ENCODE data around the gene ADAMTS12. TPM values are rescaled to one million over a fixed set of nuclear protein-coding genes. Genes with fewer than 3 reads are reported as not detected.
"Not testable (repeated sequence)": the region's sequence is repeated elsewhere in the genome, so short reads cannot be mapped to it uniquely, and the experiment has no call there.

The ADAMTS12 gene, protein sequence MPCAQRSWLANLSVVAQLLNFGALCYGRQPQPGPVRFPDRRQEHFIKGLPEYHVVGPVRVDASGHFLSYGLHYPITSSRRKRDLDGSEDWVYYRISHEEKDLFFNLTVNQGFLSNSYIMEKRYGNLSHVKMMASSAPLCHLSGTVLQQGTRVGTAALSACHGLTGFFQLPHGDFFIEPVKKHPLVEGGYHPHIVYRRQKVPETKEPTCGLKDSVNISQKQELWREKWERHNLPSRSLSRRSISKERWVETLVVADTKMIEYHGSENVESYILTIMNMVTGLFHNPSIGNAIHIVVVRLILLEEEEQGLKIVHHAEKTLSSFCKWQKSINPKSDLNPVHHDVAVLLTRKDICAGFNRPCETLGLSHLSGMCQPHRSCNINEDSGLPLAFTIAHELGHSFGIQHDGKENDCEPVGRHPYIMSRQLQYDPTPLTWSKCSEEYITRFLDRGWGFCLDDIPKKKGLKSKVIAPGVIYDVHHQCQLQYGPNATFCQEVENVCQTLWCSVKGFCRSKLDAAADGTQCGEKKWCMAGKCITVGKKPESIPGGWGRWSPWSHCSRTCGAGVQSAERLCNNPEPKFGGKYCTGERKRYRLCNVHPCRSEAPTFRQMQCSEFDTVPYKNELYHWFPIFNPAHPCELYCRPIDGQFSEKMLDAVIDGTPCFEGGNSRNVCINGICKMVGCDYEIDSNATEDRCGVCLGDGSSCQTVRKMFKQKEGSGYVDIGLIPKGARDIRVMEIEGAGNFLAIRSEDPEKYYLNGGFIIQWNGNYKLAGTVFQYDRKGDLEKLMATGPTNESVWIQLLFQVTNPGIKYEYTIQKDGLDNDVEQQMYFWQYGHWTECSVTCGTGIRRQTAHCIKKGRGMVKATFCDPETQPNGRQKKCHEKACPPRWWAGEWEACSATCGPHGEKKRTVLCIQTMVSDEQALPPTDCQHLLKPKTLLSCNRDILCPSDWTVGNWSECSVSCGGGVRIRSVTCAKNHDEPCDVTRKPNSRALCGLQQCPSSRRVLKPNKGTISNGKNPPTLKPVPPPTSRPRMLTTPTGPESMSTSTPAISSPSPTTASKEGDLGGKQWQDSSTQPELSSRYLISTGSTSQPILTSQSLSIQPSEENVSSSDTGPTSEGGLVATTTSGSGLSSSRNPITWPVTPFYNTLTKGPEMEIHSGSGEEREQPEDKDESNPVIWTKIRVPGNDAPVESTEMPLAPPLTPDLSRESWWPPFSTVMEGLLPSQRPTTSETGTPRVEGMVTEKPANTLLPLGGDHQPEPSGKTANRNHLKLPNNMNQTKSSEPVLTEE (N-terminal part only)
- total RNA-seq (ENCODE audit: insufficient read depth, low replicate concordance), result 49.4 TPM

DNA sequence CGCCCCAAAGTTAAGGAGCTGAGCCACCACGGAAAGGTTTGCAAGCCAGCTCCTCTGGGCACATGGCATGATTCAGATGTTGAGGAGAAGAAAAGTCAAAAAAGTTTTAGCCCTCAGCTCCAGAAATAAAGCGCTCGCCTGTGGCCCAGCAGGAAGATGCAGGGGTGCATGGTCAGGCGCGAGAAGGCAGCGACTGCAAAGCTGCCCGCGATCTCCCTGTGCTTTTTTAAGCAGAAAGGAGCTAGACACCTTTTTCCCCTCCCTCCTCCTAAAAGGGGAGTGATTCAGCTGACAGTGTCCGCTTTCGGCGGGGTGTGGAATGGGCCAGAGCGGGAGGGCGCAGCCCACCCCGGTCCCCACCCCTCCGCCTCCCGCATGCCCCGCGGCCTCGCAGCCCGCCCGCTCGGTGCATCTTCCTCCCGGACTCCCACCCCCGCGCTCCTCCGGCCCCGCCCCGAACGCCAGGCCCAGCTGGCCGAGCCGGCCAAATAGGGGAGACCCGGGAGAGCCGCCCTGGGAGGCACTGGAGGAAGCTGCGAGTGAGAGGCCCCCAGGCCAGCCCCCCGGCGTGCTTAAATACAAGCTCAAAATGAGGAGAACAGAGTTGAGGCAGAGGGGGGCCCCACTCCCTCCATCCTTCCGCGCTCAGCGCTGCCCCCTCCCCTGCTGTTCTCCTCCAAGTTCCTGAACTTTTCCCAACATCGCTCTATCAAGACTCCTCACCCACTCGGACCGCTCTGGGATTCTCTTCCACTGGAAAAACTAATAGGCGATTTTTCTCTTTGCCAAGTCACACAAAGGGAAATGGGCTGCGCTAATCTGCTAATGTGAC, at the start of gene ADAMTS12:
ADAMTS12 (minus strand) TSS at position 203 of the 832 bp plus-strand sequence; CDS start at position 69, 134 bp downstream.
- peak; percentile 83 for DNase-seq (ENCODE audit: low spot score)

DNA sequence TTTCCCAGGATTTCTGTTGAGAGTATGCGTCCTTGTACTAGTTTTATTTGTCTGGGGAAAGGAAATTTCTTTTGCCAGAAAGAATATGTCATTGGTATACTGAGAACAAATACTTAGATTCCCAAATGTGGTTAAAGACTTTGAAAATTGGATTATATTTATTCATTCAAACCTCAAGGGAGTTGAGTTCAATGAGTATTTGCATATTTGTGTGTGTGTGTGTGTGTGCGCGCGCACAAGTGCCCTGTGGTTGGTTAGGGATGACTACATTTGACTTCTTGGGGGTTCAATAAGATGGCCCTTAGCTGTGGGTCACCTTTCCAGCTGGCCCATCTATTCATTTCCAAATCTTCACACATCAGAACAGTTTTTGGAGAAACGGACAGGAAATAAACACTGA, 49.3 kb upstream of the ADAMTS12 start:
- no peak for DNase-seq (ENCODE audit: low spot score)

DNA sequence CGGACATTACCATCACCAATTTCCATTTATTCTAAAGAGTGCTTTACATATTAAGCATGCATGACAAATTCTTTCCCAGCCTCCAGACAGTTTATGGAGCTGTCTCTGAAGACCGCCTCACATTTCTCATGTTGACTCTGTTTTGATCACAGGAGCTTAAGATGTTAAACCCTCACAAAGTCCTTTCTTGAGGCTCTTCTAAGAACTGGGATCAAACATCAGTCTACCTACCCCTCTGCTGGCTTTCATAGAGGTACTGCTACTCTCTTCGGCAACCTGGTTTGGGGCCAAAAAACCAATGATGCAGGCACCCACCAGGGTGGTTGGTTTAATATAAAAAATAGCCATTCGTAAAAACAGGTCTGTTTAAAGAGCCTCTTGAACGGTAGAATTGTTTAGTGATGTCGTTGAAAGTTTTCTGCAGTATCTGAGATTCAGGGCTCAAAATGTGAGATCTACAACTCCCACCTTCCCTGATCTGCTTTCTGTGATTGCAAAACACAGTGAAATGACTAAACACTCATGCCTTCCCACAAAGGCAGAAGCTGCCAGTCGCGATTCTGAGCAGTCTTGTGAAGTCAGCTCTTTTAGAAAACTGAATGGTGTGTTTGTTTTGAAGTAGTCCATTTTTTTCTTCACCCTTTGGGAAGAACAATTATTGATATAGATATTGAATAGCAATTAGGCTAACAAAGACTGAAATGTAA, 47.9 kb upstream of the ADAMTS12 start:
- DNase-seq (ENCODE audit: low spot score), result peak; percentile 76

DNA sequence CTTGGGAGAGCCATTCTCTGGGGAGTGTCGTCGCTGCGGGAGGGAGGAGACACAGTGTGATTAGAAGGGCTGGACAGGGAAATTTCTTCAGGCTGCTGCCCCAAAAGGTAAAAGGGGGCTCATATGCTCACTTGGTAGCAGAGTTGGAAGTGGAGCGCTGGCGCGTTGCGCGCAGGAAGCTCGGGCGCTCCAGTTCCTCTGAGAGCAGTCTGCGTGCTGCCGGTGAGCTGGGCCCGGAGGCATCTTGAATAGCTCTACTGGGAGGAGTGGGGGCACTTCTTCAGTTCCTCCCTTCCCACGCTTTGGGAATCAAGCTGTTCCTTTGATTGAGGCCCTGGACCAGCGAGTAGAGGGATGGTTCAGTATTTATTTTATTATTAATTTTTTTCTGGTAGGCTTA, 47.1 kb upstream of the ADAMTS12 start:
- no peak for DNase-seq (ENCODE audit: low spot score)

DNA sequence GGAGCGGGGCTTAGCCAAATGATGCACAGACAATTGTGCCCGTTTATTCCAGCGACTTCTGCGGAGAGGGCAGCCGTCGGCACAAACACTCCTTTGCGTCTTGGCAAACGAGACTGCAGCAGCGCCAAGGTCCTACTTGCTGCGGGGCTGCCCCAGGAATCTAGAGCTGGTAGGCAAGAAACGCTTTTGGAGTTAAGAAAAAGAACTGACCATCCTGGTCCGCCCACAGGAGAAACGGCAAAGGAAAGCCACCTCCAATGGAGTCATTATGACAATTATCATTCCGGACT, 46.7 kb upstream of the ADAMTS12 start:
- DNase-seq (ENCODE audit: low spot score), result no peak

DNA sequence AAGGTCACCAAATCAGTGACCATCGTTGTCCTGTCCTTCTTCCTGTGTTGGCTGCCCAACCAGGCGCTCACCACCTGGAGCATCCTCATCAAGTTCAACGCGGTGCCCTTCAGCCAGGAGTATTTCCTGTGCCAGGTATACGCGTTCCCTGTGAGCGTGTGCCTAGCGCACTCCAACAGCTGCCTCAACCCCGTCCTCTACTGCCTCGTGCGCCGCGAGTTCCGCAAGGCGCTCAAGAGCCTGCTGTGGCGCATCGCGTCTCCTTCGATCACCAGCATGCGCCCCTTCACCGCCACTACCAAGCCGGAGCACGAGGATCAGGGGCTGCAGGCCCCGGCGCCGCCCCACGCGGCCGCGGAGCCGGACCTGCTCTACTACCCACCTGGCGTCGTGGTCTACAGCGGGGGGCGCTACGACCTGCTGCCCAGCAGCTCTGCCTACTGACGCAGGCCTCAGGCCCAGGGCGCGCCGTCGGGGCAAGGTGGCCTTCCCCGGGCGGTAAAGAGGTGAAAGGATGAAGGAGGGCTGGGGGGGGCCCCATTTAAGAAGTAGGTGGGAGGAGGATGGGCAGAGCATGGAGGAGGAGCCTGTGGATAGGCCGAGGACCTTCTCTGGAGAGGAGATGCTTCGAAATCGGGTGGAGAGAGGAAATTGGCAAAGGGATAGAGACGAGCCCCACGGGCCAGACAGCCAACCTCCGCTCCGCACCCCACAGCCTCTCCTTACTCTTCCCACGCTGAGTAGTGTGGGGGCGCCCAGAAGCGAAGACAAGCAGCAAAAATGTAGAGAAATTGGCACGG, 46.1 kb upstream of the ADAMTS12 start:
- DNase-seq (ENCODE audit: low spot score), result no peak

DNA sequence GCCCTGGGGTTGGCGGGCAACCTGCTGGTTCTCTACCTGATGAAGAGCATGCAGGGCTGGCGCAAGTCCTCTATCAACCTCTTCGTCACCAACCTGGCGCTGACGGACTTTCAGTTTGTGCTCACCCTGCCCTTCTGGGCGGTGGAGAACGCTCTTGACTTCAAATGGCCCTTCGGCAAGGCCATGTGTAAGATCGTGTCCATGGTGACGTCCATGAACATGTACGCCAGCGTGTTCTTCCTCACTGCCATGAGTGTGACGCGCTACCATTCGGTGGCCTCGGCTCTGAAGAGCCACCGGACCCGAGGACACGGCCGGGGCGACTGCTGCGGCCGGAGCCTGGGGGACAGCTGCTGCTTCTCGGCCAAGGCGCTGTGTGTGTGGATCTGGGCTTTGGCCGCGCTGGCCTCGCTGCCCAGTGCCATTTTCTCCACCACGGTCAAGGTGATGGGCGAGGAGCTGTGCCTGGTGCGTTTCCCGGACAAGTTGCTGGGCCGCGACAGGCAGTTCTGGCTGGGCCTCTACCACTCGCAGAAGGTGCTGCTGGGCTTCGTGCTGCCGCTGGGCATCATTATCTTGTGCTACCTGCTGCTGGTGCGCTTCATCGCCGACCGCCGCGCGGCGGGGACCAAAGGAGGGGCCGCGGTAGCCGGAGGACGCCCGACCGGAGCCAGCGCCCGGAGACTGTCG, 45.4 kb upstream of the ADAMTS12 start:
- no peak for DNase-seq (ENCODE audit: low spot score)

DNA sequence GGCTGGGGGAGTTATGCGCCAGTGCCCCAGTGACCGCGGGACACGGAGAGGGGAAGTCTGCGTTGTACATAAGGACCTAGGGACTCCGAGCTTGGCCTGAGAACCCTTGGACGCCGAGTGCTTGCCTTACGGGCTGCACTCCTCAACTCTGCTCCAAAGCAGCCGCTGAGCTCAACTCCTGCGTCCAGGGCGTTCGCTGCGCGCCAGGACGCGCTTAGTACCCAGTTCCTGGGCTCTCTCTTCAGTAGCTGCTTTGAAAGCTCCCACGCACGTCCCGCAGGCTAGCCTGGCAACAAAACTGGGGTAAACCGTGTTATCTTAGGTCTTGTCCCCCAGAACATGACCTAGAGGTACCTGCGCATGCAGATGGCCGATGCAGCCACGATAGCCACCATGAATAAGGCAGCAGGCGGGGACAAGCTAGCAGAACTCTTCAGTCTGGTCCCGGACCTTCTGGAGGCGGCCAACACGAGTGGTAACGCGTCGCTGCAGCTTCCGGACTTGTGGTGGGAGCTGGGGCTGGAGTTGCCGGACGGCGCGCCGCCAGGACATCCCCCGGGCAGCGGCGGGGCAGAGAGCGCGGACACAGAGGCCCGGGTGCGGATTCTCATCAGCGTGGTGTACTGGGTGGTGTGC, 44.7 kb upstream of the ADAMTS12 start, which contains the start of gene RXFP3:
RXFP3 (plus strand) TSS at position 6 of the 636 bp plus-strand sequence; CDS start at position 361, 355 bp downstream.
- peak; percentile 23 for DNase-seq (ENCODE audit: low spot score)

DNA sequence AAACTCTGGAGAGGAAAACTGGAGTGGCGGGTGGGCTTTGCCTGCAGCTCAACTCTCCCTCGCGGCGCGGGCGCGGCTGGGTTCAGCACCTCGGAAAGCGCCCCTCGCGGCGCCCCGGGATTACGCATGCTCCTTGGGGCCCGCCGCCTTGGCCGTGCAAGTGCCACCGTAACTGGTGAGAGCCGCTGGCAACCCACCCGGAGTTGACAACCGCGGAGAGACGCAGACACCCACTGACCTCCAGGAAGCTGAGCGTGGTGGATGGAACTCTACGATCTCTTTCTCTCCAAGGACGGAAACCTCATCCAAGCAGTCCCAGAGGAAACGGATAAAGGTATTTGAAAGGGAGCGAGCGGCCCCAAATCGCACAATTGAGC, 44.2 kb upstream of the ADAMTS12 start:
- peak; percentile 55 for DNase-seq (ENCODE audit: low spot score)

DNA sequence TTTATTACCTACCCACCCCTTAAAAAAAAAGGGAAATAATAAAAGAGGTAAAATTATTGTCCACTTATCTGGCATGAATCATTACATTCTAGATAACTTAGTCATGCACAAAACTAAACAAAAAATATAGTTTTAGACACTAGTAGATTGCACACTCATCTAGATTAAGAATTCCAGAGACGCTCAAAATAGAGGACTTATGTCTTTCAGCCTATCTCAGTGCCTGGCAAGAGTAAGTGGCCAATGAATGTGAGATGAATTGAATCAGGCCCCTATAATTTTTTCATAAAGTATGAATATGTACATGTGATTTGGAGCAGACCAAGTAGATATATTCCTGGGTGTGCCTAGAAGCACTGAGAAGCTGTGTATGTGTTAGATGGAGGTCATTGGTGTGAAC, 42.4 kb upstream of the ADAMTS12 start:
- no peak for DNase-seq (ENCODE audit: low spot score)

DNA sequence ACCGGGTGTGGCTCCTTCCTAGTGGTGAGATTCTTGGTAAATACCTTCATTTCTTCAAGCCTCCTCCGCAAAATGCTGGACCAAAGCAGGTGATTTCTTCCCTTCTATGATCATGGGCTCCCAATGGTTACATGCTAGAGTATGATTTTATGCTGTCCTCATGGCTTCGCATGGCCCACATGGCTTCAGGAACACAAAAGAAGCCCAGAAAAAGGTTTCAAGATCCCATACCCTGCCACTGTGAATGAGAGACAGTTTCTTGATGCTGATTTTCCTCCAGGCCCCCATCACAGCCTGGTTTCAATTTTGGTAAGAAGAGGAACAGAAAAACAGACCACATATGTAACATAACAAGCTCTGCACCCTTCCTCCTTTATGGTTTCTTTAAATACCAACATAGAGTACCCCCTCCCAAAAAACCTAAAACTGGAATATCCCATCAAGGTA, 42.0 kb upstream of the ADAMTS12 start:
- DNase-seq (ENCODE audit: low spot score), result no peak

DNA sequence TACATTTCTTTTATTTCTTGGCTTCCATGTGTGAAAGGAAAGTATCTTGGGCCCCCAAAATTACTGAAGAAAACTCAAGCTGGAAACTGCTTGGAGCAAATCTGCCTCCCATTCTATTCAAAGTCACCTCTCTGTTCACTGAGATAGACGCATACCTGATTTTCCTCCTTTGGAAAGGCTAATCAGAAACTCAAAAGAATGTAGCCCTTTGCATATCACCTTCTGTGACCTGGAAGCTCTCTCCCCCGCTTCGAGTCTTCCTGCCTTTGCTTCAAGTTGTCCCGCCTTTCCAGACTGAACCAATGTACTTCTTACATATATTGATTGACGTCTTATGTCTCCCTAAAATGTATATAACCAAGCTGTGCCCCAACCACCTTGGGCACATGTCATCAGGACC, 39.3 kb upstream of the ADAMTS12 start:
- no peak for DNase-seq (ENCODE audit: low spot score)

DNA sequence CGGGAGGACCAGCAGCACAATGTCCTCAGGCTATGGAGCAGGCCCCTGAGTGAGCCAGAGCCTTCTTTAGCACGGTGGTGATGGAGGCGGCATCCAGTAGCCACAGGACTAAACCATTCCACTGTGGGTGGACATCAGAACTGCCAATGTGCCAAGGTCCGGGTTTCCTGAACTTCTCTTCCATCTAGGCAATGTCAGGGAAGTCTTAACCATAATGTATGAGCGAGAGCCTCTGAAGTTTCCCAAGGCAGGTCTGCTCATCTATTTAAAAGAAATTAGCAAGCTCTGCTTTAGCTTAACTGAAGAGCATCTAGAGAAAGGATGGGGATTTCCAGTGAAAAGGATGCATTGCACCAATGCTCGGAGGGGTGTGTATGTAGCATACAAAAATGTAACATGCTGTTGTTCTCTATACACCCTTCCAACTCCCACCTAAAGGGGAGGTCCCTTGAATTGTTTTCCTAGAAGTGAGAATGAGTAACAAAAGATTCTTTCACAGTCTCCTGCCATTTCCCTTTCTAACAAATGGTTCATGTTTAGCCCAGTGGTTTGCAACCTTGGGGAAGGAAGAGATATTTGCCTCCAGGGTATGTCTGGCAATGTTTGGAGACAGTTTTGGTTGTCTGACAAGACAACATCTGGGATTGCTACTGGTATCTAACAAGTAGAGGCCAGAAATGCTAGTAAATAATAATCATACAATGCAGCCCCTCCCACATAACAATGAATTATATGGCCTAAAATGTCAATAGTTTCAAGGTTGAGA, 38.3 kb upstream of the ADAMTS12 start:
- DNase-seq (ENCODE audit: low spot score), result no peak

DNA sequence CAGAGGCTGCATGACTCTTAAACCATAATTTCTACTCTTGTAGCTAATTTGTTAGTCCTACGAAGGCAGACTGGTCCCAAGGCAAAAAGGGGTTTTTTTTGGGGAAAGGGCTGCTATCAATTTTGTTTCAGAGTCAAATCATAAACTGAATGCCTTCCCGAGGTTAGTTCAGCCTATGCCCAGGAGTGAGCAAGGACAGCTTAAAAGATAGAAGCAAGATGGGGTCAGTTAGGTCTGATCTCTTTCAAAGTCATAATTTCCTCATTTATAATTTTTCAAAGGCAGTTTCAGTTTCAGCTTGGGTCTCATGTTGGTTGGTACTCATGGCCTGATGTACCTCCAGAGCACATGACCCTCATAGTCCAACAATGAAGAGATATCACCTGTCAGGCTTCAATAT, 36.5 kb upstream of the ADAMTS12 start:
- DNase-seq (ENCODE audit: low spot score), result no peak

DNA sequence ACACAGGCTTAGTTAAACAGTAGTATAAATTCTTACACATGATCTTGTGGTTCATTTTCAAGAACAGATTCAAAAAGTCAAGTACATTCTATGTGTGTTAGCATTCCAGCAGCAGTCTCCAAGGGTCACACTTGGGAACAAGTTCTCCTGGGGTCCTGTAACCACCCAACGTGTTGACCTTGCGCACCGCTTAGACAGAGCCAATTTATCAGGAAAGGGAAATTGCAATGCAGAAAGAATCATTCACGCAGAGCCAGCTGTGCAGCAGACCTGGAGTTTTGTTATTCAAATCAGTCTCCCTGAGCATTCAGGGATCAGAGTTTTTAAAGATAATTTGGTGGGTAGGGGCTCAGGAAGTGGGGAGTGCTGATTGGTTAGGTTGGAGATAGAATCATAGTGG, 35.9 kb upstream of the ADAMTS12 start:
- DNase-seq (ENCODE audit: low spot score), result no peak

DNA sequence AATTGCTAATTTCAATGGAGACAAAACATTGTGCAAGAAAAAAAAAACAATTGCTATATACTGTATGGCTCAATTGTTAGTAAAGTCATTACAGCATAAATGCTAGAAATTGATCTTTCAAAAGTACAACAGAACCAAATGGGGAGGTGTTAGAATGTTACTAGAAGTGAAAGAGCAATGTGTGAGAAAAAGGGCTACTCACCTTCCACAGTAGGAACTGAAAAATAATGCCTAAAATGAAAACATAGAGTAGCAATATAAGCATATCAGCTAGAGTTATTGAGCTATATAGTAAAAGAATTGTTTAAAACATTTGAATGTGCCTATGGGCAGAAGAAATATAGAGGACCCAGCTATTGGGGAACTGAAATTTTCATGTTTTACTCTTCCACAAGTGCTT, 33.5 kb upstream of the ADAMTS12 start:
- DNase-seq (ENCODE audit: low spot score), result no peak

DNA sequence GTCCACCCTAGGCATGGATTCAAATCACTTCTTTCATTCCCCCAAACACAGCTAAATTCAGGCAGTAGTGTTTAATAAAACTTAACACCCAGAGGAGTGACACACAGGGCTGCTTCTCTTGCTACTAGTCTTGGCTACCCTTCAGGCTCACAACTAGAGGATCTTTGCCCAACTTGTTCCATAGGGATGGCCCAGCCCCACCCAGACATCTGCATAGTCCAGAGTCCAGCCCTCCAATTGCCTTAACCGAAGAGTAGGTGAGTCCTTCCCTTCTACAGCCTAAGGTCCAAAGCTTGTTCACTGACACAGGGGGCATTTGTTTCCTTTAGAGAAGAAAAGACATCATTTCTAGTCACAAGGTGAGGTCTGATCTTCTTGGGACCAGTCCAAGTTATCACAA, 29.2 kb upstream of the ADAMTS12 start:
- DNase-seq (ENCODE audit: low spot score), result no peak

DNA sequence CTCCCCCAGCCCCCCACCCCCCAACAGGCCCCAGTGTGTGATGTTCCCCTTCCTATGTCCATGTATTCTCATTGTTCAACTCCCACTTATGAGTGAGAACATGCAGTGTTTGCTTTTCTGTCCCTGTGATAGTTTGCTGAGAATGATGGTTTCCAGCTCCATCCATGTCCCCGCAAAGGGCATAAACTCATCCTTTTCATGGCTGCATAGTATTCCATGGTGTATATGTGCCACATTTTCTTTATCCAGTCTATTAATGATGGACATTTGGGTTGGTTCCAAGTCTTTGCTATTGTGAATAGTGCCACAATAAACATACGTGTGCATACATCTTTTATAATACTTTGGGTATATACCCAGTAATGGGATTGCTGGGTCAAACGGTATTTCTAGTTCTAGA, 23.1 kb upstream of the ADAMTS12 start:
- DNase-seq (ENCODE audit: low spot score), result not testable (repeated sequence)
